Right atrium auricular region (tissue), 2 donors: ENCODE measurements around the gene BRAF. TPM values are rescaled to one million over a fixed set of nuclear protein-coding genes. Genes with fewer than 3 reads are reported as not detected.

ENCODE experiments used
- DNase-seq: peaks from one replicate; pipeline ENCODE4 v3.0.0-alpha.2; 2019; ENCODE audit warnings: low spot score
- H3K27ac ChIP-seq, 2 donors: fragments of 200-600 bp; sonication (generic); 1 replicate in 1 of 2; 2 replicates in 1 of 2; pipeline ENCODE4 v1.5.1; 2016 to 2019
- H3K27me3 ChIP-seq, 2 donors: fragments of 200-600 bp; sonication (generic); one replicate each; pipeline versions ENCODE4 v1.5.1 to v1.6.0; 2017 to 2019
- H3K36me3 ChIP-seq: fragments of 200-600 bp; sonication (generic); one replicate; pipeline ENCODE4 v1.5.1; 2016
- H3K4me1 ChIP-seq, 2 donors: fragments of 200-600 bp; sonication (generic); one replicate each; pipeline versions ENCODE4 v1.5.1 to v1.6.0; 2017 to 2019
- H3K4me3 ChIP-seq, 2 donors: fragments of 200-600 bp; sonication (generic); 1 replicate in 1 of 2; 2 replicates in 1 of 2; pipeline ENCODE4 v1.5.1; 2017 to 2019; ENCODE audit warnings: mild to moderate bottlenecking in 1 of 2, moderate library complexity in 1 of 2
- H3K9me3 ChIP-seq, 2 donors: fragments of 200-600 bp; sonication (generic); one replicate each; pipeline ENCODE4 v1.5.1; 2019
- CTCF ChIP-seq, 2 donors: fragments of 200-600 bp; sonication (generic); IDR thresholded peaks; one replicate each; pipeline ENCODE4 v1.5.1; 2019; ENCODE audit warnings: antibody characterized with exemption in 2 of 2
- total RNA-seq, 2 donors: library from RNA; depleted of rRNA; stranded (reverse); fragments of >200 nt; gene quantifications; one replicate each; pipeline ENCODE4 v1.1.0, GENCODE V29; 2016

The BRAF gene
- total RNA-seq, 2 donors from 2014 or later: 23.5 to 29.2 TPM

DNA sequence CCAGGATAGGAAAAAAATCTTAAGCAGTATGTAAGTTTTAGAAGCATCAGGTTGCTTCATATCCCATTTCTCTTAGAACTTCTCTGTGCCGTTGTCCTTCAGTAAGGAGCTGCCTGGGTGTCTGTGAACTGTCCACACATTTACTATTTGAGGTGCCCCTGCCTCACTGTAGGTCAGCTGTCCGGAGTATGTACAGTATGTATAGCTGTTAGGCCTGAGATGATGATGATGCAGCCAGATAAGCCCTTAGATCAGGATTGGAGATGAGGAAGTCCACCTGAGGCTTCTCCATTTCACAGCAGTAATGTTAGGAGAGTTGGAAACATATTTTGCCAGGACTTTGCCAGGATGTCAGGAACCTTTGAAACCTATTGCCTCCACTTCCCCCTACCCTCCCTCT lies 220.5 kb downstream of the BRAF start:
- no peak overlapping the region for H3K4me3 ChIP-seq
- no peak for TF ChIP-seq CTCF (IDR thresholded peaks at IDR 0.05)
- H3K9me3 ChIP-seq: no peaks in the 10 kb centered on the region
- H3K4me1 ChIP-seq: peaks cover 0 to 5% of the 10 kb centered on the region in 2 donors
- H3K27me3 ChIP-seq: no peaks in the 10 kb centered on the region
- H3K27ac ChIP-seq: no peak overlapping the region
- H3K36me3 ChIP-seq: peaks cover 35% of the 10 kb centered on the region
- no peak for DNase-seq

DNA sequence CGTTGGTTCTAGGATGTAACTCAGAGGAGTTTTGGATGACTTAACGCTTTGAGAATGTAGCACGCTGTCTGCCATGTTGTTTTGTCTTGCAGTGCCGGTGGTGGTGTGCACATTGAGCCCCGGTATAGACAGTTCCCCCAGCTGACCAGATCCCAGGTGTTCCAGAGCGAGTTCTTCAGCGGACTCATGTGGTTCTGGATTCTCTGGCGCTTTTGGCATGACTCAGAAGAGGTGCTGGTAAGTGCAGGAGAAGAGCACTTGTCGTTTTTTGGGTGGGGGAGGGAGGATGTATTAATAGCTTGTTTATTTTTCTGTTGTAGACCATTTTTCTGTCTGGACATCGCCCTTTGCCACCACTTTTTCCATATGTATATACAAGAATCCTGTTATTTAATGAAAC lies 222.0 kb downstream of the BRAF start:
- H3K4me3 ChIP-seq: no peak overlapping the region
- no peaks in the 10 kb centered on the region for H3K27me3 ChIP-seq
- H3K36me3 ChIP-seq: peaks cover 35% of the 10 kb centered on the region
- no peak for DNase-seq
- H3K4me1 ChIP-seq: peaks cover 0 to 20% of the 10 kb centered on the region in 2 donors
- no peak for TF ChIP-seq CTCF (IDR thresholded peaks at IDR 0.05)
- no peaks in the 10 kb centered on the region for H3K9me3 ChIP-seq
- no peak overlapping the region for H3K27ac ChIP-seq

- no peak for DNase-seq
- Histone ChIP-seq H3K27ac (no peak overlapping the region), H3K4me1 (peaks cover 0 to 30% of the 10 kb centered on the region in 2 donors), H3K4me3 (no peak overlapping the region), H3K36me3 (no peaks in the 10 kb centered on the region), H3K27me3 (no peaks in the 10 kb centered on the region), H3K9me3 (no peaks in the 10 kb centered on the region)
- no peak for TF ChIP-seq CTCF (IDR thresholded peaks at IDR 0.05)
Observed at GRCh38 chr7:140698477-140698876, 226.3 kb downstream of the BRAF start.

- Histone ChIP-seq H3K4me3 (peak overlapping the region; percentile 66 to 83), H3K36me3 (no peaks in the 10 kb centered on the region), H3K4me1 (peaks cover 0 to 28% of the 10 kb centered on the region in 2 donors), H3K27me3 (no peaks in the 10 kb centered on the region), H3K9me3 (no peaks in the 10 kb centered on the region), H3K27ac (peak overlapping the region; percentile 83 to 96)
- no peak for TF ChIP-seq CTCF (IDR thresholded peaks at IDR 0.05)
- DNase-seq: no peak
Observed at GRCh38 chr7:140697447-140698143, 227.1 kb downstream of the BRAF start.

DNA sequence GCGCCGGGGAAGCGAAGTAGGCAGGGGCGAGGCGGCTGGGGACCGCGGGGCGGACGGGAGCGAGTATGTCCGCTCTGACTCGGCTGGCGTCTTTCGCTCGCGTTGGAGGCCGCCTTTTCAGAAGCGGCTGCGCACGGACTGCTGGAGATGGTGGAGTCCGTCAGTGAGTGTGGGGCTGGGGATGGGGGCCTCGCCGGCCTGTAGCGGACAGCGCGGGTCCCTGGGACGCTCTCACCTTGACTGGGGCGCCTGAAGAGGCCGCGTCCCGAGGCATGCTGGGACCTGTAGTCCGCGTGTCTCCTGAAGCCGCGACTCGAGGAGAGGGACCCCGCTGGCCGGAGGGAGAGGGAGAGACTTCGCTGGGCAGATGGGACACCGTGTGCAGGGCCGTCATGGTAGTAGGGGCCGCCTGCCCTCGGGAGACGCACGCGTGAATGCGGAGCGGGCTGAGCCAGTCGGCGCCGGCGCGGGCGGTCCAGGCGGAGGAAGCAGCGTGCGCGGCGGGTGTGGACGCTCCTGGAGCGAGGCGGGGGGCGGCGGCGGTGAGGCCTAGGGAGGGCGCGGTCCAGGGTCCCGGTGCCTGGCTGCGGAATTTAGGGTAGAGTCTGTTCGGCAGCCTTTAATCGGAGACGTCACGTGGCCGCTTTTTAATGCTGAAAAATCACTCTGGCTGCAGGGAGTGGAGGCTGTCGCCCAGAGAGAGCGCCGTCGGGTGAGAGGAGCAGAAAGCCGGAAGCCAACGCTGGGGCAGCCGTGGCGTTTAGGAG lies 227.9 kb downstream of the BRAF start, which contains the start of gene NDUFB2:
Gene NDUFB2, plus strand, starts transcription at position 29 of the 767 bp plus-strand sequence. Its CDS starts 37 bp downstream, at position 66.
- TF ChIP-seq CTCF (IDR thresholded peaks at IDR 0.05): no peak
- H3K36me3 ChIP-seq: no peaks in the 10 kb centered on the region
- H3K27ac ChIP-seq: peak within 1 kb of the TSS; percentile 83 to 96
- no peaks in the 10 kb centered on the region for H3K9me3 ChIP-seq
- DNase-seq: peak; percentile 80
- no peaks in the 10 kb centered on the region for H3K27me3 ChIP-seq
- peak within 1 kb of the TSS; percentile 66 to 83 for H3K4me3 ChIP-seq
- H3K4me1 ChIP-seq: peaks cover 0 to 27% of the 10 kb centered on the region in 2 donors
